Measurements from ENCODE around the gene SLAMF7.
"Not testable (repeated sequence)": the region's sequence is repeated elsewhere in the genome, so short reads cannot be mapped to it uniquely, and the experiment has no call there.

SLAMF7 gene, protein sequence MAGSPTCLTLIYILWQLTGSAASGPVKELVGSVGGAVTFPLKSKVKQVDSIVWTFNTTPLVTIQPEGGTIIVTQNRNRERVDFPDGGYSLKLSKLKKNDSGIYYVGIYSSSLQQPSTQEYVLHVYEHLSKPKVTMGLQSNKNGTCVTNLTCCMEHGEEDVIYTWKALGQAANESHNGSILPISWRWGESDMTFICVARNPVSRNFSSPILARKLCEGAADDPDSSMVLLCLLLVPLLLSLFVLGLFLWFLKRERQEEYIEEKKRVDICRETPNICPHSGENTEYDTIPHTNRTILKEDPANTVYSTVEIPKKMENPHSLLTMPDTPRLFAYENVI

DNA sequence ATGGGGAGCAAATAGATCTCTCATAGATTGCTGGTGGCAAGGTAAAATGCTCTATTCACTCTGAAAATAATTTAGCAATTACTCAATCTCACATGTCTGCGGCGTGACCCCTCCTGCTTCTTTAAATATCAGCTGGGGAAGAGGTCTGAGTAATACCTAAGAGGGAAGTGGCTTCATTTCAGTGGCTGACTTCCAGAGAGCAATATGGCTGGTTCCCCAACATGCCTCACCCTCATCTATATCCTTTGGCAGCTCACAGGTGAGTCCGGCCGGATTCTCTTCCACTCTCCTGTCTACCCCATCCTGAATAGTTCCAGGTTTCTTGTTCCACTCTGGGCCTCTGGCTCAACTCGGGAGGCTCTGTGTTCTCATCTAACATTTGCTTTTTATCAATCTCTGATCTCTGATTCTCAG is at the start of gene SLAMF7:
Gene SLAMF7, plus strand, starts transcription at position 150 of the 414 bp plus-strand sequence. Its CDS starts 55 bp downstream, at position 205.
- peak; percentile 71 for DNase-seq (ENCODE audit: low spot score)

DNA sequence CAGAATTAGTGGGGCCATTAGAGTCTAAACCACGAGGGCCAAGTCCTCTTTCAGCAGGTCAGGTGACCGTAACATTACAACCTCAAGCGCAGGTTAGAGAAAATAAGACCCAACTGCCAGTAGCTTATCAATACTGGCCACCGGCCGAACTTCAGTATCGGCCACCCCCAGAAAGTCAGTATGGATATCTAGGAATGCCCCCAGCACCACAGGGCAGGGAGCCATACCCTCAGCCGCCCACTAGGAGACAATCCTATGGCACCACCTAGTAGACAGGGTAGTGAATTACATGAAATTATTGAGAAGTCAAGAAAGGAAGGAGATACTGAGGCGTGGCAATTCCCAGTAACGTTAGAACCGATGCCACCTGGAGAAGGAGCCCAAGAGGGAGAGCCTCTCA is 46.7 kb upstream of the SLAMF7 start:
- DNase-seq (ENCODE audit: low spot score) = not testable (repeated sequence)

DNA sequence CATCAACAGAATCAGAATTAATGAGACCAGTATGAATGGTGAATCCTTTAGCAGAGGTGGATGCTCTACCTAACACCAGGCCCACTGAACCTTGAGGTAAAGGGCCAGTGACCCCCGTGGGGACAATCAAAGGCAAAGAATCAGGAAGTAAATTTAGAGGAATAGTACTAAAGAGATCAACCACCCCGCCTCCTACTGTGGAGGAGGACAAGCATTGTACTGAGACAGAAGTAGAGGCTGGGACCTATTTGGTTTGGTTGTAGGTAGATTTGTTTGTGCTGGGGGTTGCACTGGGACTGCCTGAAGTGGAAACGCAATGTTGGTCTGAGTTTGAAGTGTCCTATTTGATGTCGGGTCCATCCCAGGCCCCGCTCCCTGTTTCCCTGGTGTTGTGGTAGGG is 36.9 kb upstream of the SLAMF7 start:
- no peak for DNase-seq (ENCODE audit: low spot score)

DNA sequence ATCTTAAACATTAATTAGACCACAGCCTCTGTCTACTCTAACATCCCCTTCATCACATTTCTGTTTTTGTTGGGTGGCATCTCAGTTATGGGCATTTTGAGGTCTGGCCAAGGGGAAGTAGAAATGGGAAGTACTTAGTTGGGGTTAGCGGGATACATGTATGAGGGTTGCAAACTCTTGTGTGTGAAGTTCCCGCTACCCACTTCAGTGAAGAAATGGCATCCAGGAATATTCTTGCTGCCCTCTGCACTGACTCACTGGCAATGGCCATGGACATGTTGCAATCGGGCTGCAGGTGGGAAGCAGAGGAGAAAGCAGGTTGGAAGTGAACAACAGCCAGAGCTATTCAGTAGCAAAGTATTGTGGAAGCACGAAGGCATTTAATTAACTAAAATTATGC is 34.8 kb upstream of the SLAMF7 start:
- DNase-seq (ENCODE audit: low spot score) = no peak

DNA sequence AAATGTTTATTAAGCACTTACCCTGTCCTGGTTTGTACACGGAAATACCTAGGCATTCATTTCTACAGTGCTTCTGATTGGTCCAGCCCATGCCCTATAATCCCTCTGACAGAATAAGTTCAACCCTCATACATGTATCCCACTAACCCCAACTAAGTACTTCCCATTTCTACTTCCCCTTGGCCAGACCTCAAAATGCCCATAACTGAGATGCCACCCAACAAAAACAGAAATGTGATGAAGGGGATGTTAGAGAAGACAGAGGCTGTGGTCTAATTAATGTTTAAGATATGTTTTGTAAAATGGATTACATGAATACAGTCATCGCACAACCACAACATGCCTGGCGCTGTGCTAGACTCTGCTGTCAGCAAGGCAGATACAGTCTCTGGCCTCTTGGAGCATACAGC is 33.8 kb upstream of the SLAMF7 start:
- not testable (repeated sequence) for DNase-seq (ENCODE audit: low spot score)

DNA sequence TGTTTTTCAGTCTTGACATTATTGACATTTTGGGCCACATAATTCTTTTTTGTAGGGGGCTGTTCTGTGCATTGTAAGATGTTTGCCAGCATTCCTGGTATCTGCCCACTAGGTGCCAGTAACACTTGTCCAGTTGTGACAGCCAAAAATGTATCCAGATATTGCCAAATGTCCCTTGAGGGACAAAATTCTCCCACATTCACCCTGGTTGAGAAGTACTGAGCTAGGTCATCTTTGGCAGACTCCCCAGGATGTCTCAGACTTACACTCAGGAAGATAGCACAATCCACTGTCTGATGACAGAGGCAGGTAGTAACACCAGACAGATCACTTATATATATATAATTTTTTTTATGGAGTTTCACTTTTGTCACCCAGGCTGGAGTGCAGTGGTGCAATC is 33.3 kb upstream of the SLAMF7 start:
- no peak for DNase-seq (ENCODE audit: low spot score)

DNA sequence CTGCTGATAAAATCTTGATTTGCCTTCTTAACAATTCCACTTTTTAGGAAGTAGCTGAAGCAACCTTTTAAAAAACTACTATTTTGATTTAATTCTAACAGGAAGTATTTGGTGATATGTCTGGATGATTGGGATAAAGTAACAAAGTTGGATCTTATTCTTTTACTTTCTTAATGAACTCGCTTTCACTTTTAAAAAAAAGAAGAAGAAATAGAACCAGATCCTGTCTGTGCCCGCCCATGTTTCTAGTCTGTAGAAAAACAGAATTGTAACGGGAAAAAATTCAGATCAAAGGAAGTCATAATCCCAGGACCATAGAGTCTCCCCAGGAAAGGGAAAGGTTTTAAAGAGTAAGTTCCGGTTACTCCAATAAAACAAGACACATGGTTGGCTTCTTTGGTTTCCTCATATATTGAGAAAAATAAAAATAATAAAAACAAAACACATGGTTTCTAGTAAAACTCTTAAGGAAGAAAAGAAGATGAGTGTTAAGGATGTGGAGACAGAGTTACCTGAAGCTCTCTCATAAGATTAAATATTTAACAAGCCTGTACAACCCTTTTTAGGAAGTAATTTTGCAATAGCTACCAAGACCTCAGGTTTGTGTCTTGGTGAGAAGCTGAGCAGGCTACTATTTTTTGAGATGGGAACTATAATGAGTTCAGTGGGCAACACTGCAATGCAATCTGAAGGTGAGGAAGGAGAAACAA is 32.4 kb upstream of the SLAMF7 start:
- DNase-seq (ENCODE audit: low spot score) = no peak

DNA sequence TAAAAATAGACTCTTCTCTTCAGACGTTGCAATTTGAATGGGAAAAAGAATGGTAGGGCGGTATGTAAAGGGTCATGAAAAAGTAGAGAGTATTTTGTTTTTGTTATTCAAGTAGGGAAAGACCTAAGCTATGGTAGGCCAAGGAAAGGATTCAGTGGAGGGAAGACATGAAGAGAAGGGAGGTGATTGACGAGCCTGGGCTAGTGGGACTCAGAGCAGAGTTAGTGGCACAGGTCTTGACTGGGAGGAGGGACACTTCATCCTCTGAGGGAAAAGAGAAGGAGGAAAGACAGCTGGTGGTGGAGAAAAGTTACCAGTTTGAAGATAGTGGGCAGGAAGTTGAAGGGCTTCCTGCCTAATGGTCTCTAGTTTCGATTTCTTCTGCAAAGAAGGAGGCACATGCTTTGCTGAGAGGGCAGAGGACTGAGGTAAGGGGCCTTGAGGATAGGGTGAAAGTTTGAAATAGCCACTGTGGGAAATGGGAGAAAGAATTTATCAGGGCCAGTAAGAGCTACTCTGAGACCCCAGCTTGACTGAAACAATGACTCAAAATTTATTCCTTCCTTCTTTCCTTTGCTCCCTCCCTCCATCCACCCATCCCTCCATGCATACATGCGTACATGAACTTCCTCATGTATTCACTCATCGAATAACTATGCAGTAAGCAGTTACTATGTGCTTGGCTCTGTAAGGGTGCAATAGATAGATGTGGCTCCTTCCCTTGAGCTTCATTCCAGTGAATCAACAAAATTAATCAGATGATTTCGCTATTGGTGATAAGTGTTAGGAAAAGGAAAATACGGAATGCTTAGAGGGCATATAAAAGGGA is 31.6 kb upstream of the SLAMF7 start:
- DNase-seq (ENCODE audit: low spot score) = no peak

DNA sequence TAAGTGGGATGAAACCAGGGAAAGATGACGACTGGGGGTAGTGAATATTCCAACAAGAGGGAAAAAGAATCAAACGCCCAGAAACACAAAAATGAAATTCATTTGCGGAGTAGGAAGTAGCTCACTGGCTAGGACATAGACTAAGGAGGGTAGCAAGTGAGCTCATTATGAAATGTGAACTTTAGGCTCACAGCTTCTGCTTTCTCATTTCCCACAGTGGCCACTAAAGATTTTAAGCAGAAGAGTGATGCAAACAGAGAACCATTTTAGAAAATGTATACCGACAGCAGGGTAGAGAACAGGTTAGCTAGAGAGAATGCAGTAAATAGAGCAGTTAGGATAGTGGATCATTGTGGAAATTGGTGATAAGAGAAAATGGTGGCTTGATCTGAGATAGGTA is 30.9 kb upstream of the SLAMF7 start:
- no peak for DNase-seq (ENCODE audit: low spot score)

DNA sequence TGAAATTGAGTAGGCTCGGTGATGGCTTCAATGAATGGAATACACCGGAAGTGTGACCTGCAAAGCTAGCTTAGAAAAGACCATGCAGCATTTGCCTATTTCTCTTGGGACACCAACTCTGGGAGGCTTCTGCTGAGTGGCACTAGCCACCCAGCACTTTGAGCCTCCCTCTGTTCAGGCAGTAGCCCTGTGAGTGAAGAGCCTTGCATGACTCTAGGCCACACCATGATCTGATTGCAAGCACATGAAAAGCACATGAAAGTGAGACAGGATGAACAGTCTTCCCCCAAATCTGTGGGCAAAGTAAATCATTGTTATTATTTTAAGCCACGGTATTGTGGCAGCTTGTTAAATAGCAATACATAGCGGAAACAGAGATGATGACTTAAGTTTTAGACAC is 30.2 kb upstream of the SLAMF7 start:
- peak; percentile 61 for DNase-seq (ENCODE audit: low spot score)

DNA sequence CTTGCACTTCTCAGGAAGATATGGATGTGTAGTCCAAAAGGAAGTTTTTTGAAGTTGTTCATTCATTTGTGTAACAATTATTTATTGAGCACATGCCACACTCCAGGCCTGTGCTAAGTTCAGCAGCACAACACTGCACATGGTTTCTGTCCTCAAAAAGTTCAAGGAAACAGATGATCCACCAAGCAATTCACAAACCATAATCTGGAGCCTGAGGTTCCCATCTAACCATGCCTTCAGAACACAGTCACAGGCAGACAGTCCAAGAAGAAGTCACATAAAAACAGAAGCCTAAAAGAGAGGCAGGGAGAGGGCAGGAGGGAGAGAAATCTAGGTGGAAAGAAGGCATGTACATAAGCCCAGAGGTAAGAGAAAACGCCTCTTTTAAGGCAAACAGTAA is 29.3 kb upstream of the SLAMF7 start:
- no peak for DNase-seq (ENCODE audit: low spot score)

DNA sequence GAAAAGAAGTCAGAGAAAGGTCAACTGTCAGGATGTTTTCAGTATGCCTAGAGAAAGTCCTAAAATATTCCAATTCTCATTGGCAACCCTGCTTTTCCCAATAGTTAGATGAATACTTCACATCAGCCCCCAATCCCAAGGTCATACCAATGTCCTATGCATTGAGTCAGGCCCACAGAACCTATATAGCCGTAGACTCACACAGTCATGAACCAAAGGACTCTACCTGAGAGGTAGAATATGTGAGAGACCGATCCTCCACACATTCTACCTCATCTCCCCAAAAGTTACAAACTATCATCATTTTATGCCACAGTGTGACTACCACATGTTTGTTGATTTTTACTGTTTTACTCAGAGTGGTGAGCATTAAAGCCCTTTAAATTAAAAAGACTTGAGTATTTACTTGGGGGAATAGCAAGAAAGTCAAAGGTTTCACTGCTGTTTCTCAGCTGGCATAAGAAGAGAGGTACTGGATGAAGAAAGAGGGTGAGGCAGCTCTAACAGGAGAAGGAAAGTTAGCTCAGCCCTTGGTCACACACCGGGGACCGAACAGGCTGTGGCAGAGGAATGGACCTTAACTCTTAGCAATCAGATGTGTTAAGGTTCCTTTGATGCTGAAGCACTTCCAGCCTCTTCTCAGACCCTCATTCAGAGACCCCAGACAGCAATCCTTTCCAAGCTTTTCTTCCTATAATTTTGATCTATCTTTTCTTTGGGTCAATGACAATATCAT is 28.4 kb upstream of the SLAMF7 start:
- no peak for DNase-seq (ENCODE audit: low spot score)

DNA sequence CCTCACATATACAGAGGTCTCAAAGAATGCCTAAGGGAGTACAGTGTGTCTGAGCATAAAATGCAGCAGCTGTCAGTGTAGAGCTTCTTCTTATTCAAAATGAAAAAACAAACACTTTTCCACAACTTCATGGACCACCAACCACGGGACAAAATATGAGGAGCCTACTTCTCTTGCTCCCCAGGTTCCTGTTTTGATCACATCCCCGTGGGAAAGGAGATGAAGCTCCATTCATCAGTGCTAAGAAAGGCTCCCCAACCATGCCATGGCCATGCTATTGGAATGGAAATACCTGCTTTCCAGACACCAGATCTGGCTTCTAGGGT is 27.8 kb upstream of the SLAMF7 start:
- no peak for DNase-seq (ENCODE audit: low spot score)

DNA sequence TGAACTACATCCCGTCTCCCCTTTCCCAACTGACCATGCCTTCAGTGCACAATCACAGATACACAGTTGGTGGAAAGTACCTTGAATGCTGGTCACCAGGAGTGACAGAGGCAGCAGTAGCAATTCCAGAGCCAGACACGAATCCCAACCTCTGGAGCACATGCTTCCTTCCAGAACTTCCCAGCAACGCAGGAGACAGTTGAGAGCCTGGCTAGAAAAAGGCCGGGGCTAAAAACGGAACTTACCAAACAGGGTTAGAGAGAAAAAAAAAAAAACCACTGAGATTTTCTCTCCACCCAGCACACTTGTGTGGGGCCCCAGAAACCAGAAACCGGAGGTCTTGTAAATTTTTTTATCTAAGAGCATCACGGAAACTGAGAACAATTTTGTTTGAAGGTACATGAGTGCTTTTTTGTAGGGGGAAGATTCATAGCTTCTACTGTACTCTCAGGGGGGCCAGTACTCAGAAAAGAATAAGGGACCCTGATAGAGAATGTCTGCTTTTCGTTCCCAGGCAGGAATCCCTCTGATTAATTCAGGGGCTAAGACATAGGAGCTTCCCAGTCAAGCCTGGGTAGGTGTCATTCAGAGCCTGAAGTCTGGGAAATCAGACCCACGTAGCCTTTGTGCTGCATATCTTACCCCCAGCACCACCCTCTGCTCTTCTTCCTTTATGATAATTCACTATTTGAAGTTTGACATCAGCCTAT is 27.3 kb upstream of the SLAMF7 start, which contains the start of gene CD48:
Gene CD48, minus strand, starts transcription at position 221 of the 710 bp plus-strand sequence. Its CDS starts 59 bp downstream, at position 162.
- DNase-seq (ENCODE audit: low spot score) = peak; percentile 80

DNA sequence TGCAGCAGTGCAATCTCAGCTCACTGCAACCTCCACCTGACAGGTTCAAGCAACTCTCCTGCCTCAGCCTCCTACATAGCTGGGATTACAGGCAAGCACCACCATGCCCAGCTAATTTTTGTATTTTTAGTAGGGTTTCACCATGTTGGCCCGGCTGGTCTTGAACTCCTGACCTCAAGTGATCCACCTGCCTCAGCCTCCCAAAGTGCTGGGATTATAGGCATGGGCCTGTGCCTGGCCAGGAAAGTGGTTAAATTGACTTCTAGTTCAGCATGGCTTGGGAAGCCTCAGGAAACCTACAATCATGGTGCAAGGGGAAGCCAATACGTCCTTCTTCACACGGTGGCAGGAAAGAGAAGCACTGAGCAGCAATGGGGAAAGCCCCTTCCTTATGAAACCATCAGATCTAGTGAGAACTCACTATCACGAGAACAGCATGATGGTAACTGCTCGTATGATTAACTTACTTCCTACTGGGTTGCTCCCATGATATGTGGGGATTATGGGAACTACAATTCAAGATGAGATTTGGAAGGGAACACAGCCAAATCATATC is 26.4 kb upstream of the SLAMF7 start:
- peak; percentile 77 for DNase-seq (ENCODE audit: low spot score)

DNA sequence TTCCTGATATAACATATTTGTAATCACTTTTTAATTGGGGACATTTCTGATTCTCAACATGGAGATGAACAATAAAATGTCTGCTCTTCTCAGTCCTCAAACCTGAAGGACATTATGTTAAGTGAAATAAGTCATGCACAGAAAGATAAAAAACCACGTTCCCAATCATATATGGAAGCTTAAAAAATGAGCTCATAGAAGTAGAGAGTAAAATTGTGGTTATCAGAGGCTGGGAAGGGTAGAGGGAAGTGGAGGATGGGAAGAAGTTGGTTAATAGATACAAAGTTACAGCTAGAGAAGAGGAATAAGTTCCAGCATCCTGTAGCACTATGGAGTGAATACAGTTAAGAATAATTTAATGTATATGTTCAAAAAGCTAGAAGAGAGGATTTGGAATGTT is 25.9 kb upstream of the SLAMF7 start:
- no peak for DNase-seq (ENCODE audit: low spot score)

DNA sequence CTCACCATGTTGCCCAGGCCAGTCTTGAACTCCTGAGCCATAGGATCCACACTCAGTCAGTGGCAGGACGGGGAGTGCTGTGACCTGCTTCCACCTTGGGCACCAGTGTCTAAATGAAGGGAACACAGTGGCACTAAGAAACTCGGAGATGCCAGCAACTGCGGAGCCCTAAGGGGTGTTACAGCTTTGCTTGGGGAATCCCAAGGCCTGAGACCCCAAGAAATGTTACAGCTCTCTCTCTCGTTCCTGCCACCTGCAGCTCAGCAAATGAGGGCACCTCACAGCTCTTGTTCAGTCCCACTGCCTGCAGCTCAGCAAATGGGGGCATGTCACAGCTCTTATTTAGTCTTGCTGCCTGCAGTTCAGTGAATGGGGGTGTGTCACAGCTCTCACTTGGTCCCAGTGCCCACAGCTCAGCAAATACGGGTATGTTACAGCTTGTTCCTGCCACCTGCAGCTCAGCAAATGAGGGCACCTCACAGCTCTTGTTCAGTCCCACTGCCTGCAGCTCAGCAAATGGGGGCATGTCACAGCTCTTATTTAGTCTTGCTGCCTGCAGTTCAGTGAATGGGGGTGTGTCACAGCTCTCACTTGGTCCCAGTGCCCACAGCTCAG is 24.9 kb upstream of the SLAMF7 start:
- DNase-seq (ENCODE audit: low spot score) = not testable (repeated sequence)

DNA sequence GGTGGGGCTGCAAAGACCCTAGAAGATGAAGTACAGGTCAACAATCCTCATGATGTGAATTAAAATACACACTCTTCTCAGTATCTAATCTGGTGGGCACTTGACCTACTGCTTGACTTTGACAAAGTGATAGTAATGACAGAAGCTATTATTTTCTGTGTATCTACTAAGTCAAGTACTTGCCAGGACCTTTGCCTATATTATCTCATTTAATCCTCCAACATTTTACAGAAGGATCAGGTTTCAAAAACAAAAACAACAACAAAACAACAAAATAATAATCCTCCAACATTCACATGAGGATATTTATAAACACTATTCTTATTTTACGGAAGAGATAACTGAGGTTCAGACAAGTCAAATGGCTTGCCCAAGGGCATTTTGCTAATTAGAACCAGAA is 23.0 kb upstream of the SLAMF7 start:
- DNase-seq (ENCODE audit: low spot score) = no peak

DNA sequence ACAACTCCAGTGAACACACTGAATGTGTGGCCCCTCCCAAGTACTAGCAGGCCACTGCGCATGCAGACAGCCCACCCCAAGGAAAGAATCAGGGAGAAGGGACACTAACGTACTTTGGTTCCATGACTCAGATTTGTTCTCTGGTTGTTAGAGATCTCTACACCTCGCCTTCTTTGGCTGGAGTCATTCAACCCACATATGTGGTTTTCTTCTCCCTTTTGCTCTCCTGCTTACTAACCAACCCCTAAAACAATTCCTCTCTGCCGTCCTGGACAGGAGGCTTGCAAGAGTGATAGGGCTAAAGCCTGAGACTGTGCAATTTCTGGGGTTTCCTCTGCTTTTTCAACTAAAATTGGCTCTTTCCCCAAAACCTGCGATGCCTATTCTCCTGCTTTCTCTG is 21.7 kb upstream of the SLAMF7 start:
- DNase-seq (ENCODE audit: low spot score) = no peak

DNA sequence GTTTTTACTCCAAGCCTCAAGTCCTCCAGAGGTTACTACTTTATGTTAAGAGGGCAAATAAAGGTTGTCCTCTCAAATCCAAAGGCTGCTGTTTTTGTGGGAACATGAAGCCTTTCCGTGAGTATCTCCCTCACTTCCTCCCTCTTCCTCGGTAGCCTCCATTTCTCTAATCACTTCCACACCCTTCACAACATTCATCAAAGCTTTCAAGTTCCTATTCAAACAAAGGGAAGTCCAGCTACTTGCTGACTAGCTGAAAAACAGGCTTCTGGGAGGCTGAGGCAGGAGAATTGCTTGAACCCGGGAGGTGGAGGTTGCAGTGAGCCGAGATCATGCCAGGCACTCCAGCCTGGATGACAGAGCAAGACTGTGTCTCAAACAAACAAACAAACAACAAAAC is 20.8 kb upstream of the SLAMF7 start:
- DNase-seq (ENCODE audit: low spot score) = no peak

All from activated CD4-positive, alpha-beta T cell treated with anti-CD3 and anti-CD28 coated beads, Interleukin-2, Interleukin-4, amounts not matched to agents 100 ng/mL and 50 ng/mL, durations not matched to agents 16 hours and 8 hours (primary cell).